Activated CD4-positive, alpha-beta T cell treated with anti-CD3 and anti-CD28 coated beads, Interleukin-2, amount 50 U/mL, for 48 hours (primary cell): ENCODE results near the gene ABLIM2.

ENCODE experiments used
- DNase-seq, 2 experiments: peaks; one replicate each; pipeline ENCODE4 v3.0.0-alpha.2; 2020

Gene ABLIM2

DNA sequence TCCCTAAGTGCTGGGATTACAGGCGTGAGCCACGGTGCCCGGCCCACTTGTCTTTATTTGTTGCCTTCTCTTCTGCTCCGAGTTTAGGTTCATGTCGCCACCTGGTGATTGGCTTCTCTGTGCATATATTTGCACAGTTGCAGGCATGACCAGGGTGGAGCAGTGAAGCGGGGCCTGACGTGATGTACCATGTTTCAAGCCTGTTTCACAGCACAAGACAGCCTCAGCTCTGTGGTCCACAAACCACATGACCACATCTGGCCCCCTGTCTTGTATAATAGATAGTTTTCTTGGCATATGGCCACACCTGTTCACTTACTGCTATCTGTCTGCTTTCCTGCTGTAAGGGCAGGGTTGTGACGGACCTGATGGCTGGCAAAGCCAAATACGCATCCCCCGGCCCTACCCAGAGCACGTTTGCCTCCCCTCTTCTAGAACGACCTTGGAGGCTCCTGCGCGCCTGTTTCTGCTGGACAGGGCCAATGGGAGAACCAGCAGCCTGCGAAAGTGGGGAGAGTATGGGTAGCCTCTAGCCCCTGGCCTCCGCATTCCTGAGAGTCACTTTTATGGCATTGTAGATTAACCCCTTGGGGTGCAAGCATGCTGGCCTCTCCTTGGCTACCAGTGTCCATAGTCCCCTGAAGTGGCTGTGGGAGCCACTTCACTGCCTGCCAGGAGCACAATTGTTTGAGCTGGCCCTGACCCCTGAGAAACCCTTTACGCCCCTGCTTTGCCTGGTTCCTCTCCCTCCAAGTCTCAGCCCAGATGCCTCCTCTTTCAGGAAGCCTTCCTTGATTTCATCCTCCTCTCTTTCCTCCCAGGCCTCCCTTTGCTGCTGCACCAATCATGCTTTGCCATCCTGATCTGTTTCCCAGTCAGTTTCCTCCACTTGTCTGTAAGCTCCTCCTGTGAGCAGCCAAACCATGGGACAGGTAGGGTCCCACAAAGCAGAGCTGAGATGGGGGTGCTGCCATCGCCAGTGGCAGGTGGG, 34.4 kb upstream of the ABLIM2 start:
- DNase-seq = peak; percentile 8 to 25

DNA sequence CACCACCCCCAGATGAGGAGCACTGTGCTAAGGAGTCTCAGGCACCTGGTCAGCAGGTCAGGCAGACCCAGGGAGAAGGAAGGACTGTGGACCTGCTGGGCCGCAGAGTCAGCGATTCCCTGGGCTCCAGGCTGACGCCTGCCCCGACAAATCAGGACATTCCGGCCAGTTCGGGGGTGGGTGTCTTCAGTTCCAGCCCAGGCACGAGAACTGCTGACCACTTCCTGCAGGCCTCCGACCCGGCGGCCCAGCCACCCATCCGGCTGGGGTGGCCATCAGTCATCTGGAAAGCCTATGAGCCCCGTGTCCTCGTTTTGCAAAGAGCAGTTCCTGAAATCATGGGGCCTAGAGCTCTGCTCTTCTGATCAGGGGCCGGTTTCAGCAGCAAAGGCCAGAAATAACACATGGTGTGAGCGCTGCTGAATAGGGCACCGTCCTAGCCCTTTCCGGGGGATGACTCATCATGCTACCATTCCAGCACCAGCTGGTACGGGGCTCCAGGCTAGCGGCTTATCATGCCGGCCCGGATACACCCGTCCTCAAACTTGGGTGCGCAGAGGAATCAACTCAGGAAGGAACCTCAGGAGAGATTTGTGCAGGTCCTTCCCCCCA, 32.6 kb upstream of the ABLIM2 start:
- DNase-seq = no peak

- DNase-seq = no peak
These were observed 31.2 kb upstream of the ABLIM2 start for GRCh38 chr4:8189551-8190466.

GRCh38 chr4:8188743-8189550, 30.3 kb upstream of the ABLIM2 start:
- DNase-seq = no peak

GRCh38 chr4:8188085-8188484, 29.5 kb upstream of the ABLIM2 start:
- no peak for DNase-seq

DNA sequence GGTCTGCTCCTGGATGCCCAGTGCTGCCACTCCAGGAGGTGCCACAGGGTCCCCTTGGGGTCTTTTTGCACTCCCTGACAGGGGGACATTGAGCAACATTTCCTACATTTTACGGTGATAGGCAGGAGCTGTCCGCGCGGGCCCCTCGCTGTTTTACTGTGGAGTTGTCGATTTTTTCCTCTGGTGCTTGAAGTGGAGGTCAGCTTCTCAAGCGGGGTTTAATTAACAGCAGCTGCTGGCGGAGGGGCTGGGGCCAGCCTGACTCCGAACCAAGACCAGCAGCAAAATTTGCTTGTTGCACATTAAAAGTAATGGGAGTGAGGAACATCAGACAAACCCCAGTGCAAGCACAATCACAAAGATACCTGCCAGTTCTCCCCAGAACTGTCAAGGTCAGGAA, 27.3 kb upstream of the ABLIM2 start:
- DNase-seq = no peak

DNA sequence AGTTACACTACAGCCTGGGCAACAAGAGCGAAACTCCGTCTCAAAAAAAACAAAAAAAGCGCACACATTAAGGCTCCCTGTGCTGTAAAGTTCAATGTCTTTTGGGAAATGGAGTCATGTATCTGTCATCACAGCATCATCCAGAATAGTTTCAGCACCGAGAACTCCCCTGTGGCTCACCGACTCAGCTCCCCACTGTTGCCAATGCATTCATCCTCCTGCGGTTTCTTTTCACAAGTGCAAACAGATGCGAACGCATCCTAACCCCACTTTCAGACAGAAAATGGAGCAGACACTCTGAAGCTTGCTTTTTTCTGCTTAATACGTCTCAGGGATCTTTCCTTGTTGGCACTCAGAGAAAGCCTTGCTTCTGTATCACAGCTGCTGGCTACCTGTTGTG, 26.7 kb upstream of the ABLIM2 start:
- no peak for DNase-seq

- DNase-seq = no peak
These were observed 25.4 kb upstream of the ABLIM2 start for GRCh38 chr4:8184061-8184460.

- no peak for DNase-seq
These were observed 24.5 kb upstream of the ABLIM2 start for GRCh38 chr4:8182858-8183725.

DNA sequence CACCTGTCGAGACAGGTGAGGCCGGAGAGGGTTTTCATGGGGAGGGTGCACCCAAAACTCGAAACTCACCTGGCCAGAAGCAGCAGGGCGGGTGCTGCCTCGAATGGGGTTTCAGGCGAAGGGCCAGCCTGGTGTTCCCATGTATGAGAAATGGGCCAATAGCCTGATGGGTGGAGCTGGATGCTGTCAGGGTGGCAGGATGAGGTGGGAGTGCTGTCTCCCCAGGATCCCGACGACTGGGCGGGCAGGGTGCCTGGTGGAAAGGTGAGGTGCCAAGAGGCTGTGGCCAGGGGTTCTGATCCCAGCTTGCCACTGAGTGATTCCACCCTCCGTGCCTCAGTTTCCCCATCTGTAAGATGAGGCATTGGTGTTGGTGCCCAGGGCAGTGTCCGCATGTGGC, 23.7 kb upstream of the ABLIM2 start:
- no peak for DNase-seq

DNA sequence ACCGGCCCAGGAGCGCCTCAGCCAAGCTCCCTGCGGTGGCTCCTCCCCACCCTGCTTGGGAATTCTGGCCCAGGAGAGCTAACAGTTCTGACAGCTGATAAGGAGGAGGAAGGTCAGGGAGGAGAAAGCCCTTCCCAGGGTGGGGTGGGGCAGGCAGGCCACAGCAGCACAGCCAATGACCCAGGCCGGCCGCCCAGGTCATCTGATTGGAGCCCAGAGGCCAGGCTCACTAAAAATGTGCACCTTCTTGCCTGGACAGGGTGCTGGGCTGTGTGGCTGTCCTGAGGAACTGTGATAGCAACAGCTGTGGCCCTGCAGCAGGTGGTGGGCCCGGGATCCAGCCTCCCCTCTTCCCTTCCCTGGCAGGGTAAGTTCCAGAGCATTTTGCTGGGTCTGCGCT, 23.2 kb upstream of the ABLIM2 start:
- DNase-seq = no peak

GRCh38 chr4:8181119-8181518, 22.5 kb upstream of the ABLIM2 start:
- DNase-seq = no peak

DNA sequence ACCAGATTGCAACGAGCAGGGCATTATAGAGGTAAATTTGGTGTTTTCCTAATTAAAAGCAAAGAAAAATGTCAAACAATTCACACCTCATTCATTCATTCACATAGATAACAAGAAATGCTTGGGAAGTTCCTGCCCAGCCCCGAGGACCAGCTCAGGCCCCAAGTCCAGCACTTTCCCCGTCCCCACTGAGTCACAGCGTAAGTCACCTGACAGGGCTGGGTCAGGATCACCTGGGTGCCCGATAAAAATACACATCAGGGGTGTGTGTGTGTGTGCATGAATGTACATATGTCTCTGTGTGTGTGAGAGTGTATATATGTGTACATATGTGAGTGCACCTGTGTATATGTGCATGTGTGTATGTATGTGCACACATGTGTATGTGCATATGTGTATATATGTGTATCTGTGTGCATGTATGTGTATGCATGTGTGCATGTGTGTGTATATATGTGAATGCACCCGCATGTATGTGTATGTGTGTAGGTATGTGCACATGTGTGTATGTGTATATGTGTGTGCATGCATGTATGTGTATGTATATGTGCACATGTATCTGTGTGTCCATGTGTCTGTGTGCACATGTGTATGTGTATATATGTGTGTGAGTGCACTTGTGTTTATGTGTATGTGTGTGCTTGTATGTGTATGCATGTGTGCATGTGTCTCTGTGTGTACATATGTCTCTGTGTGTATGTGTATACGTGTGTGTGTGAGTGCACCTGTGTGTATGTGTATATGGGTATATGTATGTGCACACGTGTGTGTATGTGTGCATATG, 21.9 kb upstream of the ABLIM2 start:
- DNase-seq = no peak

DNA sequence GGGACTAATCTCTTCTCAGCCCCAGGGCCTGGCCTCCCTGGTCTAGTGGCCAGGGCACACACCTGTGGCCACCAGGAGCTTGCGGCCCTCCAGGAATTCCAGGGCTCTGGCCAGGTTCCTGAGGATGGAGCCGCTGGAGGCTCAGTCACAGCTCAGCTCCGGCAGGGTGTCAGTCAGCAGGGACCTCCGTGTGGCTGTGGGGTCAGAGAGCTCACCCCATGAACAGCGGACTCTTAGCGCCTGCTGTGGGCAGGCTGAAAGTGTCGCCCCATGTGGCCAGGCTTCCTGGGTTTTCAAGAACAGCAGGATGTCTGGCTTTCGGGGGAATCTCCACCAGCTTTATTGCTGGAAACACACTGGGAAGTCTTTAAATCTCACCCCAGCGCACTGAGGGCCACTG, 21.2 kb upstream of the ABLIM2 start:
- no peak for DNase-seq

DNA sequence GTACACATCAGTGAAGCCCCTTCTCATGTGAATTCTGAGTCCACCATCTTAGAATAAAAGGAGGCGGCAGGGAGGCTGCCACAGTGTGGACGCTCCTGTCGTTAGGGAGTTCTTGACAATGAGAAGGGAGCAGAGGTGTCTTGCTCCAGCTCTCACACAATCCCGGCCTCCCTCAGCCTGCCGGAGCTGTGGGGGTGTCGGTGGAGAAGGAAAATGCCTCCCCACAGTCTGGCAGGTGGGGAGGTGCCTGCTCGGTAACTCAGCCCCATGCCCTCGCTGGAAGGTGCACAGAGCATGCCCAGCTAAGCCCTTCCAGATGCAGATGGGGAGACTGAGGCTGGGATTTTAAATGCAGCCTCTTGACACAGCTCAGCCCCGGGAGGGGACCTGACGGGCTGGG, 20.5 kb upstream of the ABLIM2 start:
- DNase-seq = no peak

- DNase-seq = no peak
These were observed 19.3 kb upstream of the ABLIM2 start for GRCh38 chr4:8177956-8178355.

DNA sequence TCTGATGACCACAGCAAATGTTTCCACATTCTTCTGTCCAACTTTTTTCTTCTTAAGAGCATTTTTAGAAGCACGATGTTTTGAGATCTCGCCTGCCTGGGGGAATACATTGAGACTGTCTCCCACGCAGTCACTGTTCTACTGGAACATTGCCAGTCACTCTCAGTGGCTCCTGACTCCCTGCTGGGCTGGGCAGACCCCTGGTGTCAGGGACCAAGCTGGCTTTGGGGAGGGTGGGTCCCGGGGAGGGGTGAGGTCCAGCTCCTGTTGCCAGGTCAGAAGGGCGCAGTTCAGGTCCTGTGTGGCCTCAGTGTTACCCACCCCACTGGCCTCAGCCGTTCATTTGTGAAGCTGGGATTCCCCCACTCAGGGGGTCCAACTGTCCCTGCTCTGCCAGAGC, 18.9 kb upstream of the ABLIM2 start:
- DNase-seq = no peak

- DNase-seq = peak; percentile 37 to 44
These were observed 18.2 kb upstream of the ABLIM2 start for GRCh38 chr4:8176547-8177399.

DNA sequence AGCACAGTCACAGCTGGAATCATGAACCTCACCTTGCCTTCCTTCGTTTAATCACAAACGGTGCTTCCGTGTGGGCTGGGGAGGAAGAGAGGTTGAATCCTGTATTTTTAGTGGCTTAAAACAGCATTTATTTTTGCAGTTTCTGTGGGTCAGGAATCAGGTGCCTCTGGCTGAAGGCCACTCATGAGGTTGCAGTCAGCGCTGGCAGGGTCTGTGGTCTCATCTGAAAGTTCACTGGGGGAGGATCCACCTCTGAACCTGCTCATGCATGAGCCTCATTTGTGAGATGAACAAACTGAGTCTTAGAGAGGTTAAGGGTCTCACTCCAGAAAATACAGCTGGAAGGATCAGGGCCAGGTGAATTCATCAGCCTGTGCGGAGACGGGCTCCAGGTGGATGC, 17.1 kb upstream of the ABLIM2 start:
- DNase-seq = no peak

- no peak for DNase-seq
These were observed 16.4 kb upstream of the ABLIM2 start for GRCh38 chr4:8174970-8175369.
